Right lobe of liver (tissue), 6 donors: ENCODE measurements around the gene CD63. TPM values are rescaled to one million over a fixed set of nuclear protein-coding genes. Genes with fewer than 3 reads are reported as not detected.

Experiments used
- ATAC-seq, 4 donors: fragments of 200-7000 bp; cut with Tn5 transposase; one replicate each; pipeline ENCODE4 v1.9.1; 2020; ENCODE audit warnings: mild to moderate bottlenecking in 4 of 4, moderate library complexity in 4 of 4
- DNase-seq, 3 donors: peaks; one replicate each; pipeline ENCODE4 v3.0.0-alpha.2; 2020
- H3K27ac ChIP-seq, 3 donors: fragments of 200-600 bp; one replicate each; pipeline ENCODE4 v1.8.0; 2022
- H3K27me3 ChIP-seq, 2 donors: fragments of 200-600 bp; one replicate each; pipeline ENCODE4 v1.8.0; 2022
- H3K36me3 ChIP-seq, 4 donors: fragments of 200-600 bp; sonication (generic) in 1 of 4; one replicate each; pipeline versions ENCODE4 v1.5.1 to v1.8.0; 2017 to 2022; ENCODE audit warnings: control low read depth in 1 of 4
- H3K4me1 ChIP-seq, 4 donors: fragments of 200-600 bp; sonication (generic) in 1 of 4; one replicate each; pipeline versions ENCODE4 v1.5.1 to v1.8.0; 2017 to 2022; ENCODE audit warnings: control low read depth in 1 of 4
- H3K4me3 ChIP-seq, 3 donors: fragments of 200-600 bp; one replicate each; pipeline ENCODE4 v1.8.0; 2022
- H3K9me3 ChIP-seq, 4 donors: fragments of 200-600 bp; sonication (generic) in 1 of 4; one replicate each; pipeline versions ENCODE4 v1.5.1 to v1.8.0; 2017 to 2022; ENCODE audit warnings: control low read depth in 1 of 4
- POLR2A ChIP-seq: fragments of 450-650 bp; IDR thresholded peaks from one replicate; pipeline ENCODE4 v1.6.1; 2017; ENCODE audit warnings: antibody characterized with exemption, mild to moderate bottlenecking
- WGBS: methylation state at CpG from one replicate; pipeline ENCODE4 v1.1.6; 2018; ENCODE audit warnings: low coverage, low lambda C conversion rate; ENCODE audit not compliant: insufficient coverage; ENCODE audit errors: missing lambda C conversion rate; 5-methylcytosine and 5-hydroxymethylcytosine counted together
- intact Hi-C, 2 donors: fragments of 100-400 bp; cut with DNase I; formaldehyde crosslinking; loops; one replicate each; pipeline versions ENCODE4 v1.11.2 to v1.14.1; 2022
- total RNA-seq, 6 experiments: library from RNA; depleted of rRNA in 2 of 6; stranded (reverse); fragments of >200 nt in 2 of 6; fragmentation: NEBNext Ultra II Directional in 3 of 6; extraction: Animal tissue kit (Norgen Biotek cat#: 25700) in 3 of 6; gene quantifications; one replicate each; pipeline versions ENCODE4 v1.1.0 to v1.2.4, GENCODE V29; 2016 to 2023
- TF ChIP-seq, protein P1 (sequence below), 4 donors: fragments of 200-600 bp in 3 of 4; fragments of 450-650 bp in 1 of 4; IDR thresholded peaks; one replicate each; pipeline versions ENCODE4 v1.5.1 to v1.8.0; 2016 to 2022; ENCODE audit warnings: antibody characterized with exemption in 4 of 4, mild to moderate bottlenecking in 2 of 4
- donor health status: DM: no; HTN: yes; CAD: no.
- donor health status: DM: no; HTN: no; CAD: no.
- donor health status: DM: no; HTN: no; CAD: no.
- donor health status: DM: no; HTN: yes; CAD: no.
- donor health status: DM: no; HTN: yes; CAD: no.

The CD63 gene
- total RNA-seq, 6 experiments from 2014 or later, result 213 to 556 (median 317) TPM

DNA sequence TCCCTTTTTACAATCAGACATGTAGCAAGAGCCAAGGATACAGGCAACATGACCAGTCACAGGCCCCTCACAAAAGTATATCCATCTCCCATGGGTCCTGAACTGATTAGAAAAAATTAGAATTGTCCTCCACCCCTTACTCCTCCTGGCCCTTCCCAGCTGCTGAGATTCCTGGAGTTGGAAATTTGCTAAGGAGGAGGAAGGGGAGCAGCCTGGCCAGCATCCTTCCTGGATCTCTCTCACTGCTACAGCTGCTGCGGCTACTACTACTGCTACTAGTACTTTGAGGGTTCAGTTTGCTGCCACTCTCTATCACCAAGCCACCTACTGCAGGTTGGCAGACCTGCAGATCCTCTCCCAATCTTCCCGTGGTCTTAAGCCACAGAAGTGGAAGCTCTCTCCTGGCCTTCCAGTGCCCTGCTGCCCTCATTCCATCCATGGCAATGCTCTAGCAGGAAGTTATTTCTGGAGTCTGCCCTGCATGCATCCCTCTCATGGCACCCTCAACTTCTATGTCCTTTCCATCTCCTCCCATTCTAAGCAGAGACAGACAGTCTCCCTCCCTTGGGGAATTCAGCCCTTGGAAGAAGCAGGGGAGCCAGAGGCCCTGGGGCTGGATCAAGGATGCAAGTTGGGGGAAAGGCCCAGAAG lies 22.1 kb downstream of the CD63 start:
- intact Hi-C loops, result no loop called here
- Histone ChIP-seq H3K4me1 (peaks cover 0 to 32% (median 0%) of the 10 kb centered on the region in 4 donors), H3K9me3 (no peaks in the 10 kb centered on the region), H3K27me3 (no peaks in the 10 kb centered on the region), H3K27ac (no peak overlapping the region), H3K4me3 (peak overlapping the region in 1 of 3 donors; percentile 56), H3K36me3 (no peaks in the 10 kb centered on the region)
- no CpG with 5 or more reads among the region's 2 CpGs for WGBS
- DNase-seq (no peak), ATAC-seq (no peak)
- TF ChIP-seq, protein P1, sequence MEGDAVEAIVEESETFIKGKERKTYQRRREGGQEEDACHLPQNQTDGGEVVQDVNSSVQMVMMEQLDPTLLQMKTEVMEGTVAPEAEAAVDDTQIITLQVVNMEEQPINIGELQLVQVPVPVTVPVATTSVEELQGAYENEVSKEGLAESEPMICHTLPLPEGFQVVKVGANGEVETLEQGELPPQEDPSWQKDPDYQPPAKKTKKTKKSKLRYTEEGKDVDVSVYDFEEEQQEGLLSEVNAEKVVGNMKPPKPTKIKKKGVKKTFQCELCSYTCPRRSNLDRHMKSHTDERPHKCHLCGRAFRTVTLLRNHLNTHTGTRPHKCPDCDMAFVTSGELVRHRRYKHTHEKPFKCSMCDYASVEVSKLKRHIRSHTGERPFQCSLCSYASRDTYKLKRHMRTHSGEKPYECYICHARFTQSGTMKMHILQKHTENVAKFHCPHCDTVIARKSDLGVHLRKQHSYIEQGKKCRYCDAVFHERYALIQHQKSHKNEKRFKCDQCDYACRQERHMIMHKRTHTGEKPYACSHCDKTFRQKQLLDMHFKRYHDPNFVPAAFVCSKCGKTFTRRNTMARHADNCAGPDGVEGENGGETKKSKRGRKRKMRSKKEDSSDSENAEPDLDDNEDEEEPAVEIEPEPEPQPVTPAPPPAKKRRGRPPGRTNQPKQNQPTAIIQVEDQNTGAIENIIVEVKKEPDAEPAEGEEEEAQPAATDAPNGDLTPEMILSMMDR (IDR thresholded peaks at IDR 0.05), result no peak
- TF ChIP-seq POLR2A, result no peak

GRCh38 chr12:55705782-55706402 lies 22.9 kb downstream of the CD63 start:
- TF ChIP-seq, protein P1 (IDR thresholded peaks at IDR 0.05), result peak in 3 of 4 donors; percentile 17 to 43 (median 31)
- TF ChIP-seq POLR2A, result no peak
- DNase-seq (no peak), ATAC-seq (peak in 2 of 4 donors; percentile 15 to 33)
- no peaks in the 10 kb centered on the region for H3K27me3 ChIP-seq
- WGBS, result 40% methylated on average over 5 of the region's 5 CpGs
- H3K36me3 ChIP-seq, result no peaks in the 10 kb centered on the region
- H3K4me1 ChIP-seq, result peaks cover 0 to 26% (median 0%) of the 10 kb centered on the region in 4 donors
- H3K9me3 ChIP-seq, result no peaks in the 10 kb centered on the region
- intact Hi-C loops, result no loop called here
- no peak overlapping the region for H3K27ac ChIP-seq
- no peak overlapping the region for H3K4me3 ChIP-seq

DNA sequence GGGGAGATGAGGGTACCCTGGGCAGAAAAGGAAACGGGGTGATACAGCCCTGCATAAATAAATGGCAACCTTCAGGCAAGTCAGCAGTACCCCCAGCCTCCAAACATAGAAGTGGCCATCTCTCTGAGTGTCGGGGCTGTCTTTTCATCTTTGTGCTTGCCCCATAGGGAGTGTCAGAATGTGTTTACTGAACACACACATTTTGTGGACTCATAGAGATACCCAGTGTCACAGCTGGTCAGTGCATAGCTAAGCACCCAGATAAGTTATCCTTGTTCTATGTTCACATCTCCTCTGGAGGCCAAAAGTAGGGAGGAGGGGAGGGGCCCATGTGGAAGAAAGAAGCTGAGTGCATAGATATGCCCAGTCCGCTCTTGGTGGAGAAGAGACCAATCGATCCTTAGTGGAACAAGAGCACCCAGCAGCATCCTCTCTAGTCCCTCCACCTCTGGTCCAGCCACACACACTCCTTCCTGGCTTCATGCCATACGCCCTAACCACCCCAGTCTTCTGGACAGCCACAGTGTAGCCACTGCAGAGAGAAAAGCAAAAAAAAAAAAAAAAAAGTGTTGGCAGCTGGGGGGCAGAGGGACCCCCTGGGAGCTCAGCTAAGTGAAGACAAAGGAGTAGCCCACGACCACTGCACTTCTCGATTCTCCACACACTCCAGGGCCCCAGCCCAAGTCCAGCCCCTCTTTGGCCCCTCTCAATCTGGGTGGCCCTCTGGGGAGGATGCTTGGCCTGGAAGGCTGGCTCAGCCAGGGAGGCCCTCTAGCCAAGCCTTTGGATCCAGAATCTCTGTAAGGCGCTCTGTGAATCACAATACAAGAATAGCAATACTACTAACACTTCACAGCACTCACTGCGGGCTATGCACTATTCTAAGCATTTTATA lies 23.7 kb downstream of the CD63 start:
- no peak overlapping the region for H3K27ac ChIP-seq
- no peak for ATAC-seq
- DNase-seq, result peak in 1 of 3 donors; percentile 27
- H3K36me3 ChIP-seq, result no peaks in the 10 kb centered on the region
- intact Hi-C loops, result no loop called here
- H3K9me3 ChIP-seq, result no peaks in the 10 kb centered on the region
- no peak overlapping the region for H3K4me3 ChIP-seq
- 72% methylated on average over 7 of the region's 9 CpGs for WGBS
- no peaks in the 10 kb centered on the region for H3K27me3 ChIP-seq
- H3K4me1 ChIP-seq, result peaks cover 0 to 25% (median 0%) of the 10 kb centered on the region in 4 donors
- TF ChIP-seq POLR2A, result no peak
- TF ChIP-seq, protein P1 (IDR thresholded peaks at IDR 0.05), result no peak

GRCh38 chr12:55703901-55704761 lies 24.7 kb downstream of the CD63 start:
- Histone ChIP-seq H3K36me3 (no peaks in the 10 kb centered on the region), H3K4me3 (no peak overlapping the region), H3K27ac (no peak overlapping the region), H3K9me3 (no peaks in the 10 kb centered on the region), H3K4me1 (peaks cover 0 to 15% (median 0%) of the 10 kb centered on the region in 4 donors), H3K27me3 (no peaks in the 10 kb centered on the region)
- no peak for TF ChIP-seq POLR2A
- TF ChIP-seq, protein P1 (IDR thresholded peaks at IDR 0.05), result no peak
- intact Hi-C loops, result no loop called here
- 77% methylated on average over 5 of the region's 6 CpGs for WGBS
- ATAC-seq, result no peak
- peak in 1 of 3 donors; percentile 45 for DNase-seq
